NCI-H1436 treated with DMSO at 0.1 percent for 48 hours (cell line): ENCODE results near the gene CLDND1.

Experiments used
- DNase-seq: peaks from one replicate; lab custom pipeline; 2025; lab: John Stamatoyannopoulos, UW

The CLDND1 gene

GRCh38 chr3:98513736-98514135 lies 9.0 kb downstream of the CLDND1 start:
- no peak for DNase-seq

GRCh38 chr3:98513091-98513511 lies 9.6 kb downstream of the CLDND1 start:
- DNase-seq, result no peak

- DNase-seq, result no peak
Observed at GRCh38 chr3:98512576-98512975, 10.1 kb downstream of the CLDND1 start.

- DNase-seq, result no peak
Observed at GRCh38 chr3:98508582-98508981, 14.1 kb downstream of the CLDND1 start.

GRCh38 chr3:98504539-98504938 lies 18.2 kb downstream of the CLDND1 start:
- DNase-seq, result no peak

- no peak for DNase-seq
Observed at GRCh38 chr3:98501863-98502576, 20.7 kb downstream of the CLDND1 start.

- no peak for DNase-seq
Observed at GRCh38 chr3:98501270-98501669, 21.4 kb downstream of the CLDND1 start.

GRCh38 chr3:98500019-98500418 lies 22.7 kb downstream of the CLDND1 start:
- no peak for DNase-seq

GRCh38 chr3:98497381-98497780 lies 25.3 kb downstream of the CLDND1 start, which contains the start of gene OR5K2:
TSS of gene OR5K2 (plus strand) at chr3:98497681. CDS start at chr3:98497681, 0 bp downstream.
- no peak for DNase-seq

GRCh38 chr3:98483626-98484025 lies 39.1 kb downstream of the CLDND1 start:
- no peak for DNase-seq

GRCh38 chr3:98482717-98483482 lies 39.8 kb downstream of the CLDND1 start:
- no peak for DNase-seq
